ENCODE results near the gene FOXP2. TPM values are rescaled to one million over a fixed set of nuclear protein-coding genes. Genes with fewer than 3 reads are reported as not detected.
A peak's percentile ranks its signal among the peaks of the same experiment; 100 is the strongest.
"Not testable (repeated sequence)": the region's sequence is repeated elsewhere in the genome, so short reads cannot be mapped to it uniquely, and the experiment has no call there.

Gene FOXP2
- total RNA-seq, 1 experiment from 2014 or later = not detected

GRCh38 chr7:114466917-114467316 is 52.3 kb downstream of the FOXP2 start:
- Histone ChIP-seq H3K4me3 (no peak overlapping the region), H3K9me3 (no peaks in the 10 kb centered on the region), H3K27me3 (no peaks in the 10 kb centered on the region), H3K36me3 (no peaks in the 10 kb centered on the region)
- no peak for DNase-seq

GRCh38 chr7:114468844-114469243 is 54.2 kb downstream of the FOXP2 start:
- DNase-seq = peak; percentile 17
- no peaks in the 10 kb centered on the region for H3K36me3 ChIP-seq
- no peaks in the 10 kb centered on the region for H3K9me3 ChIP-seq

GRCh38 chr7:114472896-114473512 is 58.4 kb downstream of the FOXP2 start:
- no peak for DNase-seq
- no peaks in the 10 kb centered on the region for H3K27me3 ChIP-seq

More at GRCh38 chr7:114468844-114469243, 54.2 kb downstream of the FOXP2 start:
- Histone ChIP-seq H3K4me3 (no peak overlapping the region), H3K27me3 (no peaks in the 10 kb centered on the region)

GRCh38 chr7:114478384-114478783 is 63.8 kb downstream of the FOXP2 start:
- Histone ChIP-seq H3K27me3 (no peaks in the 10 kb centered on the region), H3K4me3 (no peak overlapping the region), H3K9me3 (no peaks in the 10 kb centered on the region), H3K36me3 (no peaks in the 10 kb centered on the region)
- DNase-seq = no peak

More at GRCh38 chr7:114472896-114473512, 58.4 kb downstream of the FOXP2 start:
- Histone ChIP-seq H3K4me3 (no peak overlapping the region), H3K36me3 (no peaks in the 10 kb centered on the region), H3K9me3 (no peaks in the 10 kb centered on the region)

GRCh38 chr7:114481999-114482398 is 67.4 kb downstream of the FOXP2 start:
- H3K27me3 ChIP-seq = no peaks in the 10 kb centered on the region
- no peaks in the 10 kb centered on the region for H3K36me3 ChIP-seq
- no peak for DNase-seq
- H3K9me3 ChIP-seq = no peaks in the 10 kb centered on the region
- H3K4me3 ChIP-seq = no peak overlapping the region

GRCh38 chr7:114484226-114484625 is 69.6 kb downstream of the FOXP2 start:
- H3K27me3 ChIP-seq = no peaks in the 10 kb centered on the region
- H3K36me3 ChIP-seq = no peaks in the 10 kb centered on the region
- no peak for DNase-seq
- H3K4me3 ChIP-seq = no peak overlapping the region
- H3K9me3 ChIP-seq = no peaks in the 10 kb centered on the region

- no peak for DNase-seq
- Histone ChIP-seq H3K36me3 (no peaks in the 10 kb centered on the region), H3K4me3 (no peak overlapping the region), H3K9me3 (no peaks in the 10 kb centered on the region), H3K27me3 (no peaks in the 10 kb centered on the region)
These were observed 72.6 kb downstream of the FOXP2 start for GRCh38 chr7:114487174-114487573.

- H3K27me3 ChIP-seq = no peaks in the 10 kb centered on the region
- H3K9me3 ChIP-seq = no peaks in the 10 kb centered on the region
- no peaks in the 10 kb centered on the region for H3K36me3 ChIP-seq
- no peak overlapping the region for H3K4me3 ChIP-seq
- DNase-seq = no peak
These were observed 74.1 kb downstream of the FOXP2 start for GRCh38 chr7:114488696-114489095.

GRCh38 chr7:114497491-114497890 is 82.9 kb downstream of the FOXP2 start:
- H3K36me3 ChIP-seq, H3K4me3 ChIP-seq, H3K9me3 ChIP-seq, DNase-seq, H3K27me3 ChIP-seq: not testable (repeated sequence)

GRCh38 chr7:114502454-114503254 is 88.0 kb downstream of the FOXP2 start:
- Histone ChIP-seq H3K27me3 (no peaks in the 10 kb centered on the region), H3K36me3 (no peaks in the 10 kb centered on the region), H3K4me3 (no peak overlapping the region), H3K9me3 (no peaks in the 10 kb centered on the region)
- DNase-seq = no peak

GRCh38 chr7:114504586-114504985 is 90.0 kb downstream of the FOXP2 start:
- no peak for DNase-seq
- H3K36me3 ChIP-seq = no peaks in the 10 kb centered on the region
- H3K27me3 ChIP-seq = no peaks in the 10 kb centered on the region
- no peaks in the 10 kb centered on the region for H3K9me3 ChIP-seq
- H3K4me3 ChIP-seq = no peak overlapping the region

- no peak overlapping the region for H3K4me3 ChIP-seq
- H3K36me3 ChIP-seq = no peaks in the 10 kb centered on the region
- no peak for DNase-seq
- no peaks in the 10 kb centered on the region for H3K9me3 ChIP-seq
- no peaks in the 10 kb centered on the region for H3K27me3 ChIP-seq
These were observed 92.8 kb downstream of the FOXP2 start for GRCh38 chr7:114507381-114507780.

GRCh38 chr7:114508086-114508485 is 93.5 kb downstream of the FOXP2 start:
- H3K4me3 ChIP-seq = no peak overlapping the region
- H3K36me3 ChIP-seq = no peaks in the 10 kb centered on the region
- no peaks in the 10 kb centered on the region for H3K9me3 ChIP-seq
- no peaks in the 10 kb centered on the region for H3K27me3 ChIP-seq
- no peak for DNase-seq

- not testable (repeated sequence) for DNase-seq, H3K27me3 ChIP-seq, H3K9me3 ChIP-seq, H3K36me3 ChIP-seq, H3K4me3 ChIP-seq
These were observed 96.2 kb downstream of the FOXP2 start for GRCh38 chr7:114510824-114511223.

- Histone ChIP-seq H3K36me3 (no peaks in the 10 kb centered on the region), H3K9me3 (no peaks in the 10 kb centered on the region), H3K27me3 (no peaks in the 10 kb centered on the region), H3K4me3 (no peak overlapping the region)
- DNase-seq = no peak
These were observed 104.6 kb downstream of the FOXP2 start for GRCh38 chr7:114519240-114519639.

- no peak for DNase-seq
- no peaks in the 10 kb centered on the region for H3K9me3 ChIP-seq
- no peak overlapping the region for H3K4me3 ChIP-seq
- H3K36me3 ChIP-seq = no peaks in the 10 kb centered on the region
- H3K27me3 ChIP-seq = no peaks in the 10 kb centered on the region
These were observed 107.5 kb downstream of the FOXP2 start for GRCh38 chr7:114522081-114522480.

GRCh38 chr7:114527589-114527988 is 113.0 kb downstream of the FOXP2 start:
- DNase-seq = no peak
- no peaks in the 10 kb centered on the region for H3K27me3 ChIP-seq
- H3K36me3 ChIP-seq = no peaks in the 10 kb centered on the region
- no peak overlapping the region for H3K4me3 ChIP-seq
- no peaks in the 10 kb centered on the region for H3K9me3 ChIP-seq

GRCh38 chr7:114530057-114530611 is 115.5 kb downstream of the FOXP2 start:
- Histone ChIP-seq H3K9me3 (no peaks in the 10 kb centered on the region), H3K36me3 (no peaks in the 10 kb centered on the region), H3K4me3 (no peak overlapping the region), H3K27me3 (no peaks in the 10 kb centered on the region)
- no peak for DNase-seq

All from MG63 (cell line).